ENCODE data around the gene ANAPC4.
"Not testable (repeated sequence)": the region's sequence is repeated elsewhere in the genome, so short reads cannot be mapped to it uniquely, and the experiment has no call there.

The ANAPC4 gene

GRCh38 chr4:25370242-25370641, 6.8 kb upstream of the ANAPC4 start:
- H3K4me1 ChIP-seq, result no peaks in the 10 kb centered on the region
- TF ChIP-seq, protein P1, sequence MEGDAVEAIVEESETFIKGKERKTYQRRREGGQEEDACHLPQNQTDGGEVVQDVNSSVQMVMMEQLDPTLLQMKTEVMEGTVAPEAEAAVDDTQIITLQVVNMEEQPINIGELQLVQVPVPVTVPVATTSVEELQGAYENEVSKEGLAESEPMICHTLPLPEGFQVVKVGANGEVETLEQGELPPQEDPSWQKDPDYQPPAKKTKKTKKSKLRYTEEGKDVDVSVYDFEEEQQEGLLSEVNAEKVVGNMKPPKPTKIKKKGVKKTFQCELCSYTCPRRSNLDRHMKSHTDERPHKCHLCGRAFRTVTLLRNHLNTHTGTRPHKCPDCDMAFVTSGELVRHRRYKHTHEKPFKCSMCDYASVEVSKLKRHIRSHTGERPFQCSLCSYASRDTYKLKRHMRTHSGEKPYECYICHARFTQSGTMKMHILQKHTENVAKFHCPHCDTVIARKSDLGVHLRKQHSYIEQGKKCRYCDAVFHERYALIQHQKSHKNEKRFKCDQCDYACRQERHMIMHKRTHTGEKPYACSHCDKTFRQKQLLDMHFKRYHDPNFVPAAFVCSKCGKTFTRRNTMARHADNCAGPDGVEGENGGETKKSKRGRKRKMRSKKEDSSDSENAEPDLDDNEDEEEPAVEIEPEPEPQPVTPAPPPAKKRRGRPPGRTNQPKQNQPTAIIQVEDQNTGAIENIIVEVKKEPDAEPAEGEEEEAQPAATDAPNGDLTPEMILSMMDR (IDR thresholded peaks at IDR 0.05; ENCODE audit: low read depth, low read length), result no peak
- H3K9me3 ChIP-seq, result no peaks in the 10 kb centered on the region
- H3K27me3 ChIP-seq, result no peaks in the 10 kb centered on the region
- DNase-seq, result no peak
- peaks cover 5% of the 10 kb centered on the region; the same call in 1 of the 2 replicates for H3K36me3 ChIP-seq
- H3K4me3 ChIP-seq (ENCODE audit: low read depth, low read length), result no peak overlapping the region

- not testable (repeated sequence) for H3K36me3 ChIP-seq; H3K27me3 ChIP-seq; H3K9me3 ChIP-seq; DNase-seq; H3K4me3 ChIP-seq (ENCODE audit: low read depth, low read length); H3K4me1 ChIP-seq
Measured at GRCh38 chr4:25372549-25372948, 4.5 kb upstream of the ANAPC4 start.

- Histone ChIP-seq H3K36me3 (no peaks in the 10 kb centered on the region), H3K4me1 (no peaks in the 10 kb centered on the region), H3K9me3 (no peaks in the 10 kb centered on the region; the same call in 1 of the 2 replicates), H3K27me3 (no peaks in the 10 kb centered on the region), H3K4me3 (ENCODE audit: low read depth, low read length) (peak overlapping the region; percentile 93)
- no peak for DNase-seq
- TF ChIP-seq, protein P1 (IDR thresholded peaks at IDR 0.05; ENCODE audit: low read depth, low read length), result no peak
Measured at GRCh38 chr4:25377572-25378436, 741 bp downstream of the ANAPC4 start.

GRCh38 chr4:25378437-25378743, 1.3 kb downstream of the ANAPC4 start:
- H3K4me1 ChIP-seq, result no peaks in the 10 kb centered on the region
- H3K27me3 ChIP-seq, result no peaks in the 10 kb centered on the region
- no peaks in the 10 kb centered on the region; the same call in 1 of the 2 replicates for H3K36me3 ChIP-seq
- DNase-seq, result no peak
- TF ChIP-seq, protein P1 (IDR thresholded peaks at IDR 0.05; ENCODE audit: low read depth, low read length), result no peak
- H3K9me3 ChIP-seq, result no peaks in the 10 kb centered on the region; the same call in 1 of the 2 replicates
- H3K4me3 ChIP-seq (ENCODE audit: low read depth, low read length), result peak overlapping the region; percentile 93; the same call in 1 of the 2 replicates

DNA sequence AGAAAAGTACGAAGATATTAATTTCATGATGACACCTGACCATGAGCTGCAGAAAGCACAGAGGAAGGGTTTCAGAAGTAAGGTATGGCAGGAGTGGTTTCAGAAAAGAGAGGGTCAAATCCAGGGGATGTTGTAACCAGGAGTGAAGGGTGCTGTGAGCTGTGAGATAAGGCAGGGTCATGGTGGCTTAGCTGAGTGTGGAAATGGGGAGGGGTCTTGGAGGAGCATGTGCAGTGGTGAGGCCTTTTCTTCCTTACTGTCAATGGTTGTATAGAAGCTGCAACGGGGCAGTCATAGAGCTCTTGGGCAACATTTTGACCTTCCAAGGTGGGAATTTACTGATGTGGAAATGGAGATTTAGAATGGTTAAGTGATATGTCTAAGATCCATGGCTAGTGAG, 2.5 kb downstream of the ANAPC4 start:
- no peaks in the 10 kb centered on the region for H3K4me1 ChIP-seq
- no peaks in the 10 kb centered on the region; the same call in 1 of the 2 replicates for H3K36me3 ChIP-seq
- TF ChIP-seq, protein P1 (IDR thresholded peaks at IDR 0.05; ENCODE audit: low read depth, low read length), result no peak
- H3K9me3 ChIP-seq, result no peaks in the 10 kb centered on the region; the same call in 1 of the 2 replicates
- H3K27me3 ChIP-seq, result no peaks in the 10 kb centered on the region
- H3K4me3 ChIP-seq (ENCODE audit: low read depth, low read length), result no peak overlapping the region
- DNase-seq, result no peak

DNA sequence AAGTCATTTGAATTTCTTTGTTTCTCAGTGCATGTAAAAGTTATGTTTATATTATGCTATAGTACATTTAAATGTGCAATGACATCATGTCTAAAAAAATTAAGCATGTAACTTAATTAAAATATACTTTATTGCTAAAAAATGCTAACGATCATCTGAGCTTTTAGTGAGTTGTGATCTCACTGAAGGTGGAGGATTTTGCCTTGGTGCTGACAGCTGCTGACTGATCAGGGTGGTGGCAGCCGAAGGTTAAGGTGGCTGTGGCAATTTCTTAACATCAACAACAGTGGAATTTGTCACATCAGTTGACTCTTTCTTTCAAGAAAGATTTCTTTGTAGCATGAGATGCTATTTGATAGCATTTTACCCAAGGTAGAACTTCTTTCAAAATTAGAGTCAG, 6.6 kb downstream of the ANAPC4 start:
- Histone ChIP-seq H3K36me3 (no peaks in the 10 kb centered on the region; the same call in 1 of the 2 replicates), H3K9me3 (no peaks in the 10 kb centered on the region), H3K4me1 (no peaks in the 10 kb centered on the region), H3K4me3 (ENCODE audit: low read depth, low read length) (no peak overlapping the region), H3K27me3 (no peaks in the 10 kb centered on the region)
- no peak for DNase-seq
- TF ChIP-seq, protein P1 (IDR thresholded peaks at IDR 0.05; ENCODE audit: low read depth, low read length), result no peak
